NCI-H524 (cell line): ENCODE measurements around the gene AP2A2.

Source experiments
- DNase-seq, 2 experiments: peaks; one replicate each; lab custom pipeline; 2025; lab: John Stamatoyannopoulos, UW

The AP2A2 gene

GRCh38 chr11:924406-925157 is 1.1 kb upstream of the AP2A2 start:
- DNase-seq, result peak; percentile 28 to 76

GRCh38 chr11:925158-925495 is 543 bp upstream of the AP2A2 start:
- no peak for DNase-seq

- DNase-seq, result peak in 1 of 2 experiments; percentile 20
Observed at GRCh38 chr11:926341-926916, 759 bp downstream of the AP2A2 start.

GRCh38 chr11:927871-928270 is 2.2 kb downstream of the AP2A2 start:
- no peak for DNase-seq

- no peak for DNase-seq
Observed at GRCh38 chr11:928786-929185, 3.1 kb downstream of the AP2A2 start.

- no peak for DNase-seq
Observed at GRCh38 chr11:929405-929804, 3.7 kb downstream of the AP2A2 start.

- no peak for DNase-seq
Observed at GRCh38 chr11:931385-931784, 5.7 kb downstream of the AP2A2 start.

- DNase-seq, result no peak
Observed at GRCh38 chr11:932435-932834, 6.8 kb downstream of the AP2A2 start.

- no peak for DNase-seq
Observed at GRCh38 chr11:933142-933851, 7.6 kb downstream of the AP2A2 start.

- DNase-seq, result no peak
Observed at GRCh38 chr11:933936-934335, 8.3 kb downstream of the AP2A2 start.

GRCh38 chr11:934527-934926 is 8.9 kb downstream of the AP2A2 start:
- no peak for DNase-seq

GRCh38 chr11:936199-936598 is 10.5 kb downstream of the AP2A2 start:
- no peak for DNase-seq

- no peak for DNase-seq
Observed at GRCh38 chr11:937841-938261, 12.2 kb downstream of the AP2A2 start.

- no peak for DNase-seq
Observed at GRCh38 chr11:940496-941135, 14.9 kb downstream of the AP2A2 start.

- DNase-seq, result no peak
Observed at GRCh38 chr11:942823-943222, 17.2 kb downstream of the AP2A2 start.

- DNase-seq, result no peak
Observed at GRCh38 chr11:944711-945470, 19.2 kb downstream of the AP2A2 start.

GRCh38 chr11:945986-946385 is 20.3 kb downstream of the AP2A2 start:
- peak in 1 of 2 experiments; percentile 8 for DNase-seq

- DNase-seq, result no peak
Observed at GRCh38 chr11:947744-948143, 22.1 kb downstream of the AP2A2 start.

GRCh38 chr11:951507-951906 is 25.8 kb downstream of the AP2A2 start:
- DNase-seq, result no peak

- no peak for DNase-seq
Observed at GRCh38 chr11:952406-953385, 27.0 kb downstream of the AP2A2 start.

- no peak for DNase-seq
Observed at GRCh38 chr11:953512-953911, 27.8 kb downstream of the AP2A2 start.
